HepG2 (cell line): ENCODE measurements around the gene GMNN. TPM values are rescaled to one million over a fixed set of nuclear protein-coding genes. Genes with fewer than 3 reads are reported as not detected.

Source experiments
- ATAC-seq: fragments of 200-7000 bp; cut with Tn5 transposase; 3 replicates; pipeline ENCODE4 v1.9.1; 2020; ENCODE audit warnings: mild to moderate bottlenecking, moderate library complexity
- BruUV-seq: library from RNA; stranded (reverse); fragments of 400-500 nt; replicated peaks from 2 replicates; lab custom pipeline; 2021; lab: Mats Ljungman, UMichigan
- CTCF ChIA-PET: fragments of 300-600 bp; formaldehyde crosslinking; extraction: SDS; loops from one replicate; lab custom pipeline; 2021; ENCODE audit warnings: low total read pairs, inconsistent platforms, low intra/inter-chr PET ratio; lab: Yijun Ruan, JAX
- POLR2A ChIA-PET: fragments of 350-600 bp; sonication (Branson Sonifier 250); formaldehyde crosslinking; loops from one replicate; lab custom pipeline; 2020; ENCODE audit warnings: antibody characterized with exemption, inconsistent platforms; lab: Yijun Ruan, JAX
- DNase-seq: peaks from one replicate; pipeline ENCODE4 v3.0.0-alpha.2; 2015; ENCODE audit warnings: low spot score
- FAIRE-seq: peaks from 3 replicates; lab custom pipeline; 2011; peaks lifted over from hg19 to GRCh38; lab: Jason Lieb, UNC
- H2AFZ ChIP-seq: one replicate; pipeline ENCODE4 v1.6.1; 2011; ENCODE audit warnings: low read length, inconsistent platforms
- H3K27ac ChIP-seq: fragments of 300-600 bp; 3 replicates; pipeline ENCODE4 v1.8.0; 2011; ENCODE audit warnings: mixed run types, mild to moderate bottlenecking, mixed read lengths, low read length, inconsistent platforms; ENCODE audit not compliant: insufficient read depth; ENCODE audit errors: extremely low read length
- H3K27me3 ChIP-seq, 2 experiments: fragments of 200-600 bp in 1 of 2; 2 replicates in 1 of 2; 3 replicates in 1 of 2; pipeline versions ENCODE4 v1.6.0 to v1.8.0; 2011; ENCODE audit warnings: low read length in 2 of 2, mild to moderate bottlenecking in 2 of 2, moderate library complexity in 2 of 2, inconsistent platforms in 1 of 2; ENCODE audit not compliant: insufficient read depth in 2 of 2, control insufficient read depth in 1 of 2
- H3K36me3 ChIP-seq, 2 experiments: fragments of 200-600 bp in 1 of 2; replicated peaks in 1 of 2; 2 replicates in 1 of 2; 3 replicates in 1 of 2; pipeline versions ENCODE4 v1.5.1 to v1.8.0; 2011; ENCODE audit warnings: low read length in 2 of 2, inconsistent platforms in 1 of 2; ENCODE audit not compliant: insufficient read depth in 2 of 2, control insufficient read depth in 1 of 2
- H3K4me1 ChIP-seq: 2 replicates; pipeline ENCODE4 v1.5.1; 2012; ENCODE audit warnings: low read length, inconsistent platforms; ENCODE audit not compliant: insufficient read depth
- H3K4me2 ChIP-seq: 2 replicates; pipeline ENCODE4 v1.6.0; 2011; ENCODE audit warnings: low read depth, low read length, inconsistent platforms
- H3K4me3 ChIP-seq, 3 experiments: fragments of 200-600 bp in 1 of 3; sonication (generic), shearing (Covaris generic) in 1 of 3; replicated peaks in 1 of 3; 2 replicates each; pipeline ENCODE4 v1.5.1; 2011 to 2016; ENCODE audit warnings: low read length in 3 of 3, inconsistent platforms in 2 of 3, low read depth in 2 of 3, mild to moderate bottlenecking in 2 of 3, control low read depth in 1 of 3, mixed read lengths in 1 of 3; ENCODE audit not compliant: insufficient read depth in 1 of 3
- H3K79me2 ChIP-seq: one replicate; pipeline ENCODE4 v1.6.1; 2011; ENCODE audit warnings: low read length, inconsistent platforms; ENCODE audit not compliant: insufficient read depth
- H3K9ac ChIP-seq: 2 replicates; pipeline ENCODE4 v1.6.0; 2011; ENCODE audit warnings: mild to moderate bottlenecking, low read depth, low read length, inconsistent platforms; ENCODE audit not compliant: insufficient read depth
- H3K9me3 ChIP-seq: 2 replicates; pipeline ENCODE4 v1.5.1; 2012; ENCODE audit warnings: mild to moderate bottlenecking, low read length
- H4K20me1 ChIP-seq: 2 replicates; pipeline ENCODE4 v1.6.0; 2011; ENCODE audit warnings: inconsistent platforms, mild to moderate bottlenecking, low read length, moderate library complexity; ENCODE audit not compliant: insufficient read depth
- FOXM1 ChIP-seq: sonication (generic); formaldehyde crosslinking; IDR thresholded peaks from 2 replicates; pipeline ENCODE4 v1.5.0; 2020; ENCODE audit warnings: missing genetic modification reagents
- FOXP1 ChIP-seq, 2 experiments: fragments of 450-650 bp in 1 of 2; IDR thresholded peaks; 2 replicates each; pipeline ENCODE4 v1.6.1; 2017 to 2018; ENCODE audit warnings: antibody characterized with exemption in 1 of 2
- MAZ ChIP-seq, 2 experiments: sonication (generic) in 1 of 2; formaldehyde crosslinking in 1 of 2; IDR thresholded peaks; 2 replicates each; pipeline versions ENCODE4 v1.5.0 to v1.6.1; 2012 to 2020; ENCODE audit warnings: low read depth in 2 of 2, mild to moderate bottlenecking in 2 of 2, borderline replicate concordance in 1 of 2, improper control_type of control experiment in 1 of 2, low read length in 1 of 2, missing genetic modification reagents in 1 of 2, moderate library complexity in 1 of 2
- PITX1 ChIP-seq: sonication (generic); formaldehyde crosslinking; IDR thresholded peaks from 2 replicates; pipeline ENCODE4 v1.5.1; 2020; ENCODE audit warnings: mild to moderate bottlenecking, missing genetic modification reagents
- SIN3A ChIP-seq: IDR thresholded peaks from 2 replicates; pipeline ENCODE4 v1.6.1; 2011; ENCODE audit warnings: low read depth, mild to moderate bottlenecking, control low read depth, low read length, borderline replicate concordance
- SUZ12 ChIP-seq: fragments of 150-350 bp; IDR thresholded peaks from 2 replicates; pipeline ENCODE4 v1.6.1; 2014; ENCODE audit warnings: low read depth, low read length
- ZNF850 ChIP-seq: sonication (generic); formaldehyde crosslinking; conservative IDR thresholded peaks from 2 replicates; pipeline ENCODE4 v1.9.0; 2021; ENCODE audit warnings: mild to moderate bottlenecking, missing genetic modification reagents
- WGBS: methylation state at CpG from one replicate; pipeline ENCODE4 v1.1.6; 2017; ENCODE audit warnings: low lambda C conversion rate; 5-methylcytosine and 5-hydroxymethylcytosine counted together
- in situ Hi-C: cut with HindIII; loops from 2 replicates; pipeline ENCODE4 v1.10.0; 2017; ENCODE audit warnings: low pct_unique_long_range_greater_than_20kb; ENCODE audit not compliant: extremely low pct_ligation_motif_present
- intact Hi-C: fragments of 100-400 bp; cut with micrococcal nuclease; formaldehyde crosslinking; loops from one replicate; pipeline ENCODE4 v1.10.0; 2022; ENCODE audit not compliant: unreplicated experiment
- polyA plus RNA-seq, 8 experiments: library from polyadenylated mRNA; depleted of rRNA in 3 of 8; stranded (reverse) in 7 of 8; unstranded in 1 of 8; fragments of >200 nt; fragmentation: Illumina TruSeq in 4 of 8; extraction: Trizol in 4 of 8; gene quantifications; 2 replicates each; pipeline versions ENCODE4 v1.2.1 to v1.2.3, GENCODE V29; 2011 to 2016; ENCODE audit warnings: low read depth in 4 of 8, missing spikeins in 1 of 8, mixed read lengths in 1 of 8; ENCODE audit not compliant: insufficient read depth in 1 of 8
- total RNA-seq, 5 experiments: library from RNA; depleted of rRNA; stranded (reverse); fragments of >200 nt; fragmentation: Illumina TruSeq; extraction: Trizol; gene quantifications; 2 replicates each; pipeline ENCODE4 v1.2.3, GENCODE V29; 2016; ENCODE audit warnings: low read depth in 1 of 5
- TF ChIP-seq, protein P1 (sequence below): sonication (generic); formaldehyde crosslinking; IDR thresholded peaks from 2 replicates; pipeline ENCODE4 v1.4.0; 2020; ENCODE audit warnings: missing genetic modification reagents

GMNN gene
- total and polyA plus RNA-seq, 2 of the 13 experiments (the other 11 are each of a cell fraction or from before 2014, with no cell fraction given): 61.8 to 154 TPM

DNA sequence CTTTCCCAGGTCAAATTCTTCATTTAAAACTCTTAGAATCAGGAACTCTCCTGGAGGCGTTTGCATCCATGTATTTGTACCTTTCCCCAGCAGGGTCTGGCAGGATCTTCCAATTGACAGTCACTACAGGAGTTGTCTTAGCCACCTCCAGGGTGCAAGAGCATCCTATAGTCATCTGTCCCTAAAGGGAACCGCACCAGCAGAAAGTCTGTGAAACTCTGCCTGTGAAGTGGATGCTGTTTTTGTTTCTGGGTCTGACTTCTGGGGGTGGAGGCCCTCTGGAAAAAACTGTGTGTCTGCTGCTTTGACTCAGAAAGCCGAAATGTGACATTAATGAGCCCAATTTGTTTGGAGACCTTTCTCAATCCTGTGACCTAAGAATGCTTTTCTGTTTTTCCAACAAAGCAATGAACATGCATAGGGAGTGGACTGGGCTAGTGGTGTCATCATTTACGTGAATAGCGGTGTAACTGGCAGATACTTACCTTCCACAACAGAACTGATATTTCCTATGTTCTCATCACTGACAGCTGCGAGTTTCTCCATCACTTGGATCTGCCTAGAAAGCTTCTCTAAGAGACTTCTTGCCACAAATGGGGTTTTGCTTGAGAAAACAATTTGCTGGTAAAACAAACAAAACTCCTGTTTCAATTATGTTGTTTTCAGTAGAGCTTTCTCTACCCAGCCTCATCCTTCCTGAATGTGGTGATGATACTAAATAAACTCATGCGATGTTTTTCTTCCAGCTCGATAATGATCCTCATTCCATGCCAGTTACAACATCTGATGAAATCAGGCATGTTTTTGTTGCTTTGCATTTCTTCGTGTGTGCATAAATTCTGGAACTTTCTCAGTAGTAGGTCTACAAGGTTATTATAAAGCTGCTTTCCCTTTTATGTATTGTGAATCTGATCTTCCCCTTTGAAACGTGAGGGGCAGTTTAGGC lies 57.3 kb downstream of the GMNN start:
- WGBS: 18% methylated on average over 10 of the region's 10 CpGs
- H3K36me3 ChIP-seq: no peaks in the 10 kb centered on the region
- peaks cover 0 to 5% of the 10 kb centered on the region in 2 experiments; a peak in 2 of 5 replicates for H3K27me3 ChIP-seq
- no peaks in the 10 kb centered on the region for H3K9me3 ChIP-seq
- H3K4me1 ChIP-seq: peaks cover 17% of the 10 kb centered on the region
- intact Hi-C loops: no loop called here
- ATAC-seq (no peak), DNase-seq (no peak), FAIRE-seq (no peak)
- no peak overlapping the region for H3K4me2 ChIP-seq
- no peak overlapping the region for H3K27ac ChIP-seq
- ChIA-PET CTCF (no interaction called here), POLR2A (no interaction called here)
- no peak for TF ChIP-seq SUZ12
- no peak for TF ChIP-seq PITX1 (CRISPR knock-in tag)
- no peak for TF ChIP-seq MAZ (IDR thresholded peaks at IDR 0.05; ENCODE audit: borderline replicate concordance, low read depth, low read length)
- no peak for TF ChIP-seq MAZ (CRISPR knock-in tag; IDR thresholded peaks at IDR 0.05; ENCODE audit: low read depth)
- no peak for TF ChIP-seq ZNF850
- TF ChIP-seq FOXP1 (IDR thresholded peaks at IDR 0.05): no peak
- no peak for TF ChIP-seq FOXP1 (CRISPR knock-in tag; IDR thresholded peaks at IDR 0.05)
- no peak for TF ChIP-seq FOXM1 (CRISPR knock-in tag)
- TF ChIP-seq SIN3A: no peak
- TF ChIP-seq, protein P1, sequence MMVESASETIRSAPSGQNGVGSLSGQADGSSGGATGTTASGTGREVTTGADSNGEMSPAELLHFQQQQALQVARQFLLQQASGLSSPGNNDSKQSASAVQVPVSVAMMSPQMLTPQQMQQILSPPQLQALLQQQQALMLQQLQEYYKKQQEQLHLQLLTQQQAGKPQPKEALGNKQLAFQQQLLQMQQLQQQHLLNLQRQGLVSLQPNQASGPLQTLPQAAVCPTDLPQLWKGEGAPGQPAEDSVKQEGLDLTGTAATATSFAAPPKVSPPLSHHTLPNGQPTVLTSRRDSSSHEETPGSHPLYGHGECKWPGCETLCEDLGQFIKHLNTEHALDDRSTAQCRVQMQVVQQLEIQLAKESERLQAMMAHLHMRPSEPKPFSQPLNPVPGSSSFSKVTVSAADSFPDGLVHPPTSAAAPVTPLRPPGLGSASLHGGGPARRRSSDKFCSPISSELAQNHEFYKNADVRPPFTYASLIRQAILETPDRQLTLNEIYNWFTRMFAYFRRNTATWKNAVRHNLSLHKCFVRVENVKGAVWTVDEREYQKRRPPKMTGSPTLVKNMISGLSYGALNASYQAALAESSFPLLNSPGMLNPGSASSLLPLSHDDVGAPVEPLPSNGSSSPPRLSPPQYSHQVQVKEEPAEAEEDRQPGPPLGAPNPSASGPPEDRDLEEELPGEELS (CRISPR knock-in tag): no peak
- no peak overlapping the region for H2AFZ ChIP-seq
- H3K9ac ChIP-seq: no peak overlapping the region
- no TSS peak for BruUV-seq
- H3K4me3 ChIP-seq: no peak overlapping the region
- in situ Hi-C loops: no loop called here
- no peaks in the 10 kb centered on the region for H4K20me1 ChIP-seq
- no peaks in the 10 kb centered on the region for H3K79me2 ChIP-seq
